Erythroblast (primary cell): ENCODE data around the gene FOXP1.

ENCODE experiments used
- DNase-seq, 2 experiments: peaks; one replicate each; lab custom pipeline; 2025; lab: John Stamatoyannopoulos, UW
- GATA1 ChIP-seq: IDR thresholded peaks from 2 replicates; pipeline ENCODE4 v1.6.1; 2011; ENCODE audit warnings: low read depth, mild to moderate bottlenecking, control low read depth, low read length, moderate library complexity
- POLR2A ChIP-seq: IDR thresholded peaks from 2 replicates; pipeline ENCODE4 v1.6.1; 2011; ENCODE audit warnings: mild to moderate bottlenecking, low read length

The FOXP1 gene

GRCh38 chr3:71003511-71003910 is 580.0 kb downstream of the FOXP1 start:
- no peak for DNase-seq
- no peak for TF ChIP-seq POLR2A
- TF ChIP-seq GATA1: no peak

- DNase-seq: no peak
- TF ChIP-seq GATA1: no peak
- no peak for TF ChIP-seq POLR2A
These were observed 581.2 kb downstream of the FOXP1 start for GRCh38 chr3:71002298-71002697.

- no peak for DNase-seq
- TF ChIP-seq POLR2A (no peak), GATA1 (no peak)
These were observed 582.2 kb downstream of the FOXP1 start for GRCh38 chr3:71001303-71001830.

GRCh38 chr3:71000483-71000882 is 583.0 kb downstream of the FOXP1 start:
- DNase-seq: no peak
- no peak for TF ChIP-seq POLR2A
- TF ChIP-seq GATA1: no peak

- no peak for TF ChIP-seq GATA1
- TF ChIP-seq POLR2A: no peak
These were observed 583.8 kb downstream of the FOXP1 start for GRCh38 chr3:70999730-71000129.

GRCh38 chr3:70996082-70996481 is 587.4 kb downstream of the FOXP1 start:
- DNase-seq: no peak
- no peak for TF ChIP-seq POLR2A
- no peak for TF ChIP-seq GATA1

More at GRCh38 chr3:70999730-71000129, 583.8 kb downstream of the FOXP1 start:
- DNase-seq: no peak

- no peak for DNase-seq
- TF ChIP-seq POLR2A (no peak), GATA1 (no peak)
These were observed 588.9 kb downstream of the FOXP1 start for GRCh38 chr3:70994644-70995043.

GRCh38 chr3:70992562-70993204 is 590.8 kb downstream of the FOXP1 start:
- no peak for DNase-seq
- TF ChIP-seq POLR2A: no peak
- TF ChIP-seq GATA1: no peak

- TF ChIP-seq POLR2A: no peak
- TF ChIP-seq GATA1: no peak
- no peak for DNase-seq
These were observed 591.4 kb downstream of the FOXP1 start for GRCh38 chr3:70992131-70992530.

- TF ChIP-seq GATA1 (no peak), POLR2A (no peak)
- no peak for DNase-seq
These were observed 592.8 kb downstream of the FOXP1 start for GRCh38 chr3:70990723-70991122.

GRCh38 chr3:70990185-70990584 is 593.3 kb downstream of the FOXP1 start:
- no peak for DNase-seq
- no peak for TF ChIP-seq POLR2A
- TF ChIP-seq GATA1: no peak

- no peak for DNase-seq
These were observed 594.4 kb downstream of the FOXP1 start for GRCh38 chr3:70989174-70989573.

GRCh38 chr3:70988111-70988510 is 595.4 kb downstream of the FOXP1 start:
- TF ChIP-seq POLR2A: no peak
- no peak for TF ChIP-seq GATA1
- DNase-seq: no peak

More at GRCh38 chr3:70989174-70989573, 594.4 kb downstream of the FOXP1 start:
- TF ChIP-seq GATA1: no peak
- TF ChIP-seq POLR2A: no peak

- no peak for TF ChIP-seq GATA1
- no peak for TF ChIP-seq POLR2A
- DNase-seq: no peak
These were observed 598.0 kb downstream of the FOXP1 start for GRCh38 chr3:70985572-70985971.
